GM19099 (cell line): ENCODE measurements around the gene ATP2B1.
A peak's percentile ranks its signal among the peaks of the same experiment; 100 is the strongest.

ENCODE experiments used
- POLR2A ChIP-seq: IDR thresholded peaks from 3 replicates; pipeline ENCODE4 v1.6.1; 2011; ENCODE audit warnings: low read depth; ENCODE audit not compliant: insufficient read length; ENCODE audit errors: extremely low read depth

Gene ATP2B1

DNA sequence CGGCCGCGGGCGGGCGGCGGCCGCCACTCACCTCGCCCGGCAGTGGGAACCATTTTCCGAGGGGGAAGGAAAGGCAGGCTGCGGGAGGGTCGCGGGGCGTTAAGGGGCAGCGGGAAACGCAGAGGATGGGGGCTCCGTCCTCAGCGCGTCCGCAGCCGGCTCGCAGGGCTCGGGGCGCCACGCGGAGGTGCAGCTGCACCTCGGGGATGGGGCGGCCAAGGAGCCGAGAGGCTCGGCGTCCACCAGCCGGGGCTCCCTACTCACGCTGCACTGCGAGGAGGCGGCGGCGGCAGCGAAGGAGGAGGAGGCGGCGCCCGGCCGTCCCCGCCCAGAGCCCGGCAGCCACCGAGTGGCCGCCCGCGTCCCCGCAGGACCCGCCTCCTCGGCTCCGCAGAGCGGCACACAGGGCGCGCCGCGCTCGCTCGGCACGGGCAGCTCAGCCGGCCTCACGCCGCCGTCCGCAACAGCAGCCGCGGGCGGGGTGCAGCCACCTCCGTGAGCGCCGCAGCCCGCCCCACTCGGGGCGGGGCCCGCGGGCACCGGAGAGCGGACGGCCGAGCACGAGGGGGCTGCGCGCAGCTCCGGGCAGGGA, at the start of gene ATP2B1:
ATP2B1 (minus strand) TSS at position 274 of the 592 bp plus-strand sequence. CDS start 52,952 bp downstream, outside the sequence.
- peak; percentile 94 for TF ChIP-seq POLR2A

DNA sequence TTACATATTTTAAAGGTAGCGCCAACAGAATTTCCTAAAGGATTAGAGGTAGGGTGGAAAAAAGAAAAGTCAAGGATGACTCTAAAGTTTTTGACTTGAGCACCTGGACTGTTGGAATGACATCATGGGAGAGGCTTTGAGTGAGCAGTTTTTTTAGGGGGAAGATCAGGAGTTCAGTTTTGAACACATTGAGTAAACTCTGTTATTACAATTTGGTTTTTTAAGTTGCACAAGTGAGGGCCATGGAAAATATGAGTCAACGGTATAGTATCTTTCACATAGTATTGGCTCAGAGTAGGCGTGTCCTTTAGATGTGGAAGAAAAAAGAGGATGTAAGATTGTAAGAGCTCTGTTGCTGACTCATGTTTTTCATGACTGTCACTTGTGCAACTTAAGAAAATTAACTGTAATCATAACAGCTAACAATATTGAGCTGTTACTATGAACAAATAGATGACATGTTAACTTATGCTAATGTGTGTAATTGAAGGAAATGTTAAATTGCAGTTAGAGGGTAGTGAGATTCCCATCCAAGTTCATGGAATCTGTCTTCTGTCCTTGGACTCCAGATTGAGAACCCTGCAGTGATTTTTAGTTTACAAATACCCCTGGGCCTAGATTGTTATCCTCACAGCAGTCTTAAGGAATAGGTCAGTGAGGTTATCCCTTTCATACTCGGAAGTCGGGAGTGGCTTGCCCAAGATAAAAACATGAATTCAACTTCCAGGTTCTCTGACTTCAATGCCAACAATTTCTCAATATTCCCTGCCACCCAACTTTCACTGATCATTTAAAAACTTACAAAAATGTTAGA, 48.2 kb upstream of the ATP2B1 start:
- no peak for TF ChIP-seq POLR2A

DNA sequence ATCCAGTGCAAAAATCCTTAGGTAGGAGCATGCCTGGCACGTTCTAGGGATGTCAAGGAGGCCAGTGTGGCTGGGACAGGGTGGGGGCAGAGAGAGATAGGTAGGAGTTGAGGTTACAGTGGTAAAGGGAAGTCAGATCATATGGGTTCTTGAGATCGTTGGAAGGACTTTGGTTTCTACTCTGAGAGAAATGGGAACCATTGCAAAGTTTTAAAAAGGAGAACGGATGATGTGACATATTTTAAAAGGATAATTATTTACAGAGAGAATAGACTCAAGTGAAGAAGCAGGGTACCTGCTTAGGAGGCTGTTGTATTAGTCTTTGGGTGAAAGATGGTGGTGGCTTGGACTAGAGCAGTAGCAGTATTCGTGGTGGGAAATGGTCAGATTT, 47.6 kb upstream of the ATP2B1 start:
- no peak for TF ChIP-seq POLR2A

DNA sequence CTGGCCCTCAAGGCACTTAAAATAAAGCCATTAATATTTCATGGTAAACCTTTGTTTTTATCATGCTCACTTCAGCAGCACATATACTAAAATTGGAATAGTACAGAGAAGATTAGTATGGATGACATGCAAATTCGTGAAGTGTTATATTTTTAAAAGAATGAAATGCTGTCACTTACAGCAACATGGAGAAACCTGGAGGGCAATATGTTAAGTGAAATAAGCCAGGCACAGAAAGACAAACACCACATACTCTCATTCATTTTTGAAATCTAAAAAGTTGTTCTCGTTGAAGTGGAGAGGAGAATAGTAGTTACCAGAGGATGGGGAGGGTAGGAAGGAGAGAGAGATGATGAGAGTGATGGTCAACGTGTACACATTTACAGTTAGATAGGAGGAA, 45.4 kb upstream of the ATP2B1 start:
- no peak for TF ChIP-seq POLR2A

DNA sequence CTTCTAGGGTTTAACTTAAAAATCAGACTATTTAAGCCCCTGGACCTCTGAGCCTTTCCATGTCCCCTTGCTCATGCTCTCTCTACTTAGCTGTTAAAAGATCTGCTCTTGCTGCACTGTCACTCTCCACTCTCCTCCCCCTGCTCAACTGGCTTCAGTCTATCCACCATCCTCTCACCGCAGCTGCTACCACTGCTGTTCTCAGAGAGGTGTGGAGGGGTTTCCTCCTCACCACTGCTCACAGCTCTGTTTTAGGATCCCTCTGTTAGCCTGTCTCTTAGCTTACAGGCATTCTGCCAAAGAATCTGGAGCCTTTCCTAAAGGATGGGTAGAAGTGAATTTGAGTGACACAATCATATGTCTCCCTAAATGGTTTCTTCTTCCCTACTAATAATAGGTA, 43.7 kb upstream of the ATP2B1 start:
- TF ChIP-seq POLR2A: no peak

DNA sequence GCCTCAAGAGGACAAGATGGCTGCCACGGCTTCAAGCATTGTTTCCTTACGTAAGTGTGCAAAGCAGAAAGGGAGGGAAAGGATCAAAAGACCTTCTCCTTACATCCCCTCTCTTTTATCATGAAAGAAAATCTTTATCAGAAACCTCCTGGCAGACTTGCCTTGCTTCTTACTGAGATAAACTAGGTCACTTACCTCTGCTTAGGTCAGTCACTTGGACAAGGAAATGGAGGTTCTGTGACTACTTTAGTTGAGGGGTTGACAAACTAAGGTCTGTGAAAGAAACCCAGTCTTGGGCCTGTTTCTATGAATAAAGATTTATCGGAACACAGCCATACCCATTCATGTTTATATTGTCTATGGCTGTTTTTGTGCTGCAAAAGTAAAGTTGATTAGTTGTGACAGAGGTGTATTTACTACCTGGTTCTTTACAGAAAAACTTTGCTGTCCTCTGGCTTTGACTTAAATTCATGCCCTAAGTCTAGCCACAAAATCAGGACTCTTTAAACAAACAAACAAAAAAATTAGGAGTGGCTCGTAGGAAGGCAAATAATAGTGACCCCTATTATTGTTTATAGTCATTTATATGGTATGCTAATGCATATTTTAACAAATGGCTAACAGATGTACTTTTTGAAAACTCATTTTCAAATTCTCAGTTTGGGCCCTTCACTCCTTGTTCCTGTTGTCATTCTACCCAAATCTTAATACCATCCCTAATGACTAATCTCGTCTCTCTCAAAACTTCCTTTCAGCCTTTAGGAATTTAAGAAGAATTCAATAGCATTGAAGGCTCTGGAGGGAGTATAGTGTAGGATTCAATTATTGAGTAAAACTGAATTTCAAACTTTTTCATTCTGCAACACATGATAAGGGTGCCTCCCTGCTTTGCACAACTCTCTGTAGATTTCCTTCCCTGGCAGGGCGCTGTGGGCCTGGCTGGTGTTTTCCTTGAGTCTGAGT, 42.0 kb upstream of the ATP2B1 start:
- no peak for TF ChIP-seq POLR2A

DNA sequence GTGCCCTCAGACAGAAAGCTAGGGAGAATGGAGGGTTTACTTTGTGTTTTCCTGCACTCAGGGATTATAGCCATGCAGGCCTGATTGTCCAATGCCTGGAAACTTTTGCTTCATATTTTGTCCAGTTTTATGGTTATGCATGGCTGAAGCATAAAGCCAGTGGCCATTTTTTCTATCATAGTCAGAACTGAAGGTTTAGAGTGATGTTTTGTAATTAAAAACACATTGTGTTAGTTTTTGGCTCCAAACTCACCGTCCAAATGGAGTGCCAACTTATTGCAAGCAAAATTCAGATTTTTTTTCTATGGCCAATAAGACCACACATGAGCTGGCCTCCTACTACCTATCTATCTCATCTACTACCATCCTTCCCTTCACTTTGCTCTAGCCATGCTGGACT, 40.2 kb upstream of the ATP2B1 start:
- TF ChIP-seq POLR2A: no peak

DNA sequence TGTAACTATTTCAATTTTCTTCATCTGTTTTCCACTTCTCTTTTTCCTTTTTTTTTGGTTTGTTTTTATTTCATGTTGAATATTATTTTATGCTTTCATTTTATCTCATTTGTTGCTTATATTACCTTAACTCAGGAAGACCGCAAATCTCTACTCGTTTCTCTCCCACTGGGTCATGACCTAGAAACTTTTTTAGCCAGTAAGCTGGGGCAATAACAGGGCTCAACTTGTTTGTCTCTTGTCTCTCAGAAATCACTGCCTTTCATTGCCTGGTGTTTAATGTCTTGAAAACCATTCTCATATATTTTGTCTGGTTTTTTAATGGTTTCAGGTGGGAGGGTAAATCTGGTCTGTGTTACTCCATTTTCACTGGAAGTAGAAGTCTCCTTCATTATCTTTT, 36.6 kb upstream of the ATP2B1 start:
- no peak for TF ChIP-seq POLR2A

DNA sequence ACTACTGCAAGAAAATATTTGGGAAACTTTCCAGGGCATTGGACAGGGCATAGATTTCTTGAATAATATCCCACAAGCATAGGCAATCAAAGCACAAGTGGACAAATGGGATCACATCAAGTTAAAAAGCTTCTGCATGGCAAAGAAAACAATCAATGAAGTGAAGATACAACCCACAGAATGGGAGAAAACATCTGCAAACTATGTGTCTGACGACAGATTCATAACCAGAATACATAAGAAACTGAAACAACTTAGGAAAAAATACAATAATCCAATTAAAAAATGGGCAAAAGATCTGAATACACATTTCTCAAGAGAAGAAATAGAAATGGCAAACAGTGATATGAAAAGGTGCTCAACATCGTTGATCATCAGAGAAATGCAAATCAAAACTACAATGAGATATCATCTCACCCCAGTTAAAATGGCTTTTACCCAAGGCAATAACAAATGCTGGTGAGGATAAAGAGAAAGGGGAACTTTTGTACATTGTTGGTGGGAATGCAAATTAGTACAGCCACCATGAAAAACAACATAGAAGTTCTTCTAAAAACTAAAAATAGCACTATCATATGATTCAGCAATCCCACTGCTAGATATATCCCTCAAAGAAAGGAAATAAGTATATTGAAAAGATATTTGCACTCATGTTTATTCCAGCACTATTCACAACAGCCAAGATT, 33.8 kb upstream of the ATP2B1 start:
- no peak for TF ChIP-seq POLR2A

DNA sequence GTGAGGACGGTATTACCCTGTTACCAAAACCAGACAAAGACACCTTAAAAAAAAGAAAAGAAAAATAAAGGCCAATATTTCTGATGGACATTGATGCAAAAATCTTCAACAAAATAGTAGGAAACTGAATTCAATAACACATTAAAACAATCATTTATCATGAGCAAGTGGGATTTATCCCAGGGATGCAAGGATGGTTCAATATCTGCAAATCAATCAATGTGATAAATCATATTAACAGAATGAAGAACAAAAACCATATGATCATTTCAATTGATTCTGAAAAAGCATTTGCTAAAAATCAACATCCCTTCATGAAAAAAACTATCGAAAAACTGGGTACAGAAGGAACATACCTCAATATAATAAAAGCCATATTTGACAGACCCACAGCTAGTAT, 32.3 kb upstream of the ATP2B1 start:
- no peak for TF ChIP-seq POLR2A

DNA sequence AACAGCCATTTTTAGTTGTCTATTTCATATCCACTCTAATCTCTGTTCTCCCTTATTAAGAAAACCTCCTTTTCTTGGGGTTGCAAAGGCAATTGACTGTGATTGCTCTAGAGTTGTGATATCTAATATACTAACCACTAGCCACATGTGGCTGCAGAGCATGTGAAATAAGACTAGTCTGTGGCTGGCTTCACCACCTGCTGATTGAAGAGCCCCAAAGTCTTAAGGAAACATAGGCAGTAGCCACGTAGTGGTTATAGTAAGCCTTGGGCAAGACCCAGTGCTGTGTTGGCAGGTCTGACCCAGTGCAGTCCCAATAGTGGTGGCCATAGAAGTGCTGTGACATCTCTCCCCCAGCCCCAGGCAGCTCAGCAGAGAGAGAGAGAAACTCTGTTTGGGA, 28.4 kb upstream of the ATP2B1 start:
- TF ChIP-seq POLR2A: no peak

DNA sequence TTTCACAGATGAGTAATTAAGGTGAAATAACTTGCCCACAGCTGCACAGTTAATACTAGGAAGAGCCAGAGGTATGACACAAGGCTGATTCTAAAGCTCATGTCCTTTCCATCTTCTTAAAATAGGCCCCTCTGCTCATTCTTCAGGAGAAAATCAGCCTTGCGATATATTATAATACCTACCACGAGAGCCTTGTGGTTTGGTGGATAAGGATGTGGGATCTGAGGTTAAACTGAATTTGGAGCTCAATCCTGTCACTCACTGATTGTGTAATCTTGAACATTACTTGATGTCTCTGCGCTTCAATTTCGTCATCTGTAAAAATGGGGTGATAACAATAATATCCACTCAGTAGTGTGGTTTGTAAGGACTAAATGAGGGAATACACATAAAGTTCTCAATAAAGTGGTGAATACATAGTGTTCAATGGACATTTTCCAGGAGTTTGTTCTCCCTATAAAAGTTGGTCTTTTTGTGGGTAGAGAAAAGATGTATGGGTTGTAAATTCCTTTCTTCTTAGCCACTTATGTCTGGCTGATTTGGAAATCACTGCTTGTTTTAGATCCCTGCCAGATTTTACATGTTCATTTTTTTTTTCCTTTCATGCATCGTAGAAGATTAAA, 25.1 kb upstream of the ATP2B1 start:
- TF ChIP-seq POLR2A: no peak

DNA sequence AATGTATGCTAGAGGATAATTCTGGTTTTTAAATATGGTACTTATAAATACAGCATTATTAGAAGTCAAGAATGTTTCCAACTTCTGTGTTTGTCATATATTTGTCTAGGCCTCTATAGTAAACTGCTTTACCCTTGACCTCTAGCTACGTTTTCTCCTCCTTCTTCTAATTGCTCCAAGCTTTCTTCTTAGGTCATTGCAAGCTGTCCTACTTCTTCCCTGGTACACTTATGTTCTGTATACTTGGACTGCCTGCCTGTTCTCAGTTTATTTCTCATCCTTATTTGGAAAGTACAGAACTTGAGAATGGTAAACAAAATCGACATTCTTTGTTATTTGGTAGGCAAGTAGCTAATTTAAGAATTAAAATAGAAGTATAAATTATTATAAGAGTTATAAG, 23.9 kb upstream of the ATP2B1 start:
- no peak for TF ChIP-seq POLR2A

DNA sequence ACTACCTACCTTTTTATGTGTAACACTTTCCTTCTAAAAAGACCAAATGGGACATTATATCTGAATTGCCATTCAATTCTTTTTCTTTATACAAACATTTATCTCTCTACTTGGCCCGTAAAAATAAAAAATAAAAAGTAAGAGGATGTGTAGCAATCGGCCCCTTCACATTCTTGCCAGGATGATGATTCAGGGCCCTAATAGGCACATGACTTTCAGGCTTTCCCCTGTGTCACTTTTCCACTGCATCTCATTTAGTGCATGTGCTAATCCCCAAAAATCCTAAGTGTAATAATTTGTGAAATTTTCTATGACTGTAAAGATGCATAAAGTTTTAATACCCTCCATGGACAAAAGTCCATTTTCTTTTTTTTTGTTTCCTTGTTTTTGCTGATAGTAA, 23.0 kb upstream of the ATP2B1 start:
- TF ChIP-seq POLR2A: no peak
